ENCODE data around the gene SLIT1.

GRCh38 chr10:97065128-97065527 lies 120.6 kb downstream of the SLIT1 start:
- no peak for TF ChIP-seq CTCF (IDR thresholded peaks at IDR 0.05)
- TF ChIP-seq POLR2A (IDR thresholded peaks at IDR 0.05): no peak
- TF ChIP-seq POLR2AphosphoS5 (IDR thresholded peaks at IDR 0.05; ENCODE audit: insufficient read depth in 1 of 2, low read depth in 1 of 2): no peak
